Ovary (tissue), 9 donors: ENCODE results near the gene ADRA2A. TPM values are rescaled to one million over a fixed set of nuclear protein-coding genes. Genes with fewer than 3 reads are reported as not detected.
A peak's percentile ranks its signal among the peaks of the same experiment; 100 is the strongest.

Experiments
- DNase-seq, 5 donors: peaks; one replicate each; pipeline ENCODE4 v3.0.0-alpha.2; 2019 to 2020
- H3K27ac ChIP-seq, 2 donors: fragments of 200-600 bp; one replicate each; pipeline versions ENCODE4 v1.5.1 to v1.8.0; 2019 to 2022
- H3K27me3 ChIP-seq: fragments of 200-600 bp; one replicate; pipeline ENCODE4 v1.8.0; 2022
- H3K36me3 ChIP-seq: fragments of 200-600 bp; sonication (generic); one replicate; pipeline ENCODE4 v1.5.1; 2019
- H3K4me1 ChIP-seq: one replicate; pipeline ENCODE4 v1.8.1; 2013; ENCODE audit warnings: mild to moderate bottlenecking, moderate library complexity; ENCODE audit not compliant: insufficient read depth
- H3K4me3 ChIP-seq: fragments of 200-600 bp; sonication (generic); one replicate; pipeline ENCODE4 v1.5.1; 2017
- H3K9me3 ChIP-seq, 2 donors: fragments of 200-600 bp in 1 of 2; sonication (generic) in 1 of 2; one replicate each; pipeline versions ENCODE4 v1.5.1 to v1.8.1; 2013 to 2019; ENCODE audit warnings: mild to moderate bottlenecking in 1 of 2, moderate library complexity in 1 of 2
- CTCF ChIP-seq, 3 donors: fragments of 450-650 bp in 2 of 3; fragments of 200-600 bp in 1 of 3; IDR thresholded peaks; one replicate each; pipeline versions ENCODE4 v1.5.1 to v1.8.0; 2016 to 2022; ENCODE audit warnings: antibody characterized with exemption in 3 of 3, mild to moderate bottlenecking in 1 of 3
- EP300 ChIP-seq: sonication (generic); formaldehyde crosslinking; IDR thresholded peaks from one replicate; pipeline ENCODE4 v1.6.1; 2017; ENCODE audit warnings: antibody characterized with exemption
- POLR2A ChIP-seq: fragments of 450-650 bp; IDR thresholded peaks from one replicate; pipeline ENCODE4 v1.6.1; 2017; ENCODE audit warnings: antibody characterized with exemption, mild to moderate bottlenecking, moderate library complexity
- WGBS, 3 donors: extraction: QIAGEN DNeasy Blood & Tissue Kit in 1 of 3; methylation state at CpG; one replicate each; pipeline versions ENCODE4 v1.1.5 to v1.1.7; 2013 to 2017; 5-methylcytosine and 5-hydroxymethylcytosine counted together
- intact Hi-C, 4 donors: fragments of 100-400 bp; cut with DNase I; formaldehyde crosslinking; loops; one replicate each; pipeline versions ENCODE4 v1.11.0 to v1.15.1; 2022 to 2023
- polyA plus RNA-seq, 2 donors: library from polyadenylated mRNA; stranded (reverse); fragments of 200-250 nt in 1 of 2; fragments of 350-450 nt in 1 of 2; fragmentation: Illumina TruSeq in 1 of 2; extraction: RNeasy Lipid Tissue Mini Kit (QIAGEN cat#74804) in 1 of 2; gene quantifications; one replicate each; pipeline ENCODE4 v1.2.3, GENCODE V29; 2013 to 2014
- total RNA-seq, 7 donors: library from RNA; depleted of rRNA in 2 of 7; stranded (reverse); fragments of >200 nt in 2 of 7; fragmentation: NEBNext Ultra II Directional in 3 of 7; extraction: Animal tissue kit (Norgen Biotek cat#: 25700) in 3 of 7; gene quantifications; one replicate each; pipeline versions ENCODE4 v1.1.0 to v1.2.4, GENCODE V29; 2016 to 2023
- donor health status: DM: no; HTN: no; CAD: no; lungs with moderate emphysema.
- donor health status: DM: no; HTN: no; CAD: no.
- donor health status: Bipolar disorder and iron deficiency.
- donor health status: DM: yes; HTN: yes; CAD: no.
- donor health status: DM: no; HTN: no; CAD: no.
- donor health status: DM: yes; HTN: yes; CAD: no.

Gene ADRA2A
- total and polyA plus RNA-seq, 9 donors, result 13.7 to 55.7 (median 20.0) TPM

DNA sequence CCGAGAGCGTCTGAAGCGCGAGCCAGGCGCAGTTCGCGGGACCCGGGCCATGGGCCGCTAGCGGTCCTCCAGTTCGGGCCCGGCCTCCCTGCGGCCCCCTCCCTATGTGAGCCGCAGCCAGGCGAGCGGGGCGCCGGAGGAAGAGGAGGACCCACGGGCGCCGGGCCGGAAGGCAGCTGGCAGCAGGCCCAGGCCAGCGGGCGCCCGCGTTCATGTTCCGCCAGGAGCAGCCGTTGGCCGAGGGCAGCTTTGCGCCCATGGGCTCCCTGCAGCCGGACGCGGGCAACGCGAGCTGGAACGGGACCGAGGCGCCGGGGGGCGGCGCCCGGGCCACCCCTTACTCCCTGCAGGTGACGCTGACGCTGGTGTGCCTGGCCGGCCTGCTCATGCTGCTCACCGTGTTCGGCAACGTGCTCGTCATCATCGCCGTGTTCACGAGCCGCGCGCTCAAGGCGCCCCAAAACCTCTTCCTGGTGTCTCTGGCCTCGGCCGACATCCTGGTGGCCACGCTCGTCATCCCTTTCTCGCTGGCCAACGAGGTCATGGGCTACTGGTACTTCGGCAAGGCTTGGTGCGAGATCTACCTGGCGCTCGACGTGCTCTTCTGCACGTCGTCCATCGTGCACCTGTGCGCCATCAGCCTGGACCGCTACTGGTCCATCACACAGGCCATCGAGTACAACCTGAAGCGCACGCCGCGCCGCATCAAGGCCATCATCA is 1.1 kb downstream of the ADRA2A start:
- no peak for TF ChIP-seq POLR2A
- no peak for TF ChIP-seq CTCF (IDR thresholded peaks at IDR 0.05)
- TF ChIP-seq EP300, result no peak
- Histone ChIP-seq H3K36me3 (no peaks in the 10 kb centered on the region), H3K27me3 (no peaks in the 10 kb centered on the region), H3K9me3 (no peaks in the 10 kb centered on the region), H3K4me1 (peaks cover 18% of the 10 kb centered on the region), H3K4me3 (peak overlapping the region; percentile 51), H3K27ac (peak overlapping the region; percentile 66 to 81)
- intact Hi-C loops, result loop anchor here in 2 of 4 donors (5.0 to 10.0 kb wide), 8 partner anchors 107 to 519 kb away; no protein-coding TSS in a partner anchor
- peak; percentile 32 to 72 (median 65) for DNase-seq
- WGBS, 3 donors, result 6 to 11% (median 9%) methylated on average over 54 to 78 of the region's 78 CpGs

- no peaks in the 10 kb centered on the region for H3K27me3 ChIP-seq
- H3K4me1 ChIP-seq, result peaks cover 18% of the 10 kb centered on the region
- WGBS, 3 donors, result 11 to 20% (median 12%) methylated on average over 21 to 104 of the region's 104 CpGs
- H3K4me3 ChIP-seq, result peak overlapping the region; percentile 51
- no peaks in the 10 kb centered on the region for H3K9me3 ChIP-seq
- no peaks in the 10 kb centered on the region for H3K36me3 ChIP-seq
- TF ChIP-seq CTCF (IDR thresholded peaks at IDR 0.05) (no peak), EP300 (no peak), POLR2A (no peak)
- intact Hi-C loops, result loop anchor here in 2 of 4 donors (5.0 to 10.0 kb wide), 8 partner anchors 106 to 519 kb away; no protein-coding TSS in a partner anchor
- H3K27ac ChIP-seq, result peak overlapping the region; percentile 4 to 81
- DNase-seq, result no peak
These were observed 1.8 kb downstream of the ADRA2A start for GRCh38 chr10:111078505-111079185.

DNA sequence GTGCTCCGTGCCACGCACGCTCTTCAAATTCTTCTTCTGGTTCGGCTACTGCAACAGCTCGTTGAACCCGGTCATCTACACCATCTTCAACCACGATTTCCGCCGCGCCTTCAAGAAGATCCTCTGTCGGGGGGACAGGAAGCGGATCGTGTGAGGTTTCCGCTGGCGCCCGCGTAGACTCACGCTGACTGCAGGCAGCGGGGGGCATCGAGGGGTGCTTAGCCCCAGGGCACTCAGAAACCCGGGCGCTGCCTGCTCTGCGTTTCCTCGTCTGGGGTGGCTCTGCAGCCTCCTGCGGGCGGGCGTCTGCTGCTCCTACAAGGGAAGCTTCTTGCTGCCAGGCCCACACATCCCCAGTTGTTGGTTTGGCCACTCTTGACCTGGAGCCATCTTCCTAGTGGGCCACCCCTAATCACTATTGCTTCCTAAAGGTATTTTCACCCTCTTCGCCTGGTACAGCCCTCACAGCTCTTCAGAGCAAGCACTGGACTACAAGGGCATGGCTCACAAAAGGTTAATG is 2.5 kb downstream of the ADRA2A start:
- no peak for TF ChIP-seq CTCF (IDR thresholded peaks at IDR 0.05)
- TF ChIP-seq EP300, result no peak
- TF ChIP-seq POLR2A, result no peak
- Histone ChIP-seq H3K27ac (peak overlapping the region; percentile 4 to 67), H3K4me3 (no peak overlapping the region), H3K27me3 (no peaks in the 10 kb centered on the region), H3K9me3 (no peaks in the 10 kb centered on the region), H3K36me3 (no peaks in the 10 kb centered on the region), H3K4me1 (peaks cover 18% of the 10 kb centered on the region)
- intact Hi-C loops, result loop anchor here in 2 of 4 donors (5.0 to 10.0 kb wide), 8 partner anchors 106 to 518 kb away; no protein-coding TSS in a partner anchor
- peak in 4 of 5 donors; percentile 26 to 47 (median 36) for DNase-seq
- WGBS, 3 donors, result 58 to 72% (median 59%) methylated on average over 28 of the region's 28 CpGs

- no peak overlapping the region for H3K4me3 ChIP-seq
- WGBS, 3 donors, result 12 to 24% (median 16%) methylated on average over 5 of the region's 5 CpGs
- H3K4me1 ChIP-seq, result peaks cover 18% of the 10 kb centered on the region
- TF ChIP-seq CTCF (IDR thresholded peaks at IDR 0.05), result no peak
- TF ChIP-seq EP300, result no peak
- TF ChIP-seq POLR2A, result no peak
- H3K36me3 ChIP-seq, result no peaks in the 10 kb centered on the region
- peak overlapping the region; percentile 28 to 67 for H3K27ac ChIP-seq
- H3K9me3 ChIP-seq, result no peaks in the 10 kb centered on the region
- peak; percentile 45 to 67 (median 62) for DNase-seq
- intact Hi-C loops, result loop anchor here in 2 of 4 donors (5.0 to 10.0 kb wide), 8 partner anchors 105 to 518 kb away; no protein-coding TSS in a partner anchor
- no peaks in the 10 kb centered on the region for H3K27me3 ChIP-seq
These were observed 3.0 kb downstream of the ADRA2A start for GRCh38 chr10:111079781-111080180.
